Epidermal melanocyte (primary cell): Measurements from ENCODE around the gene LIPK.

Source experiments
- DNase-seq: peaks from one replicate; pipeline ENCODE4 v3.0.0; 2011; ENCODE audit warnings: low spot score; ENCODE audit not compliant: insufficient read length

Gene LIPK

GRCh38 chr10:88783724-88784123 is 77.7 kb downstream of the LIPK start:
- DNase-seq, result no peak

- no peak for DNase-seq
These were observed 80.2 kb downstream of the LIPK start for GRCh38 chr10:88786032-88786770.

- no peak for DNase-seq
These were observed 81.4 kb downstream of the LIPK start for GRCh38 chr10:88787463-88787862.

GRCh38 chr10:88788924-88789323 is 82.9 kb downstream of the LIPK start:
- DNase-seq, result no peak

GRCh38 chr10:88791924-88792323 is 85.9 kb downstream of the LIPK start:
- no peak for DNase-seq

- no peak for DNase-seq
These were observed 86.6 kb downstream of the LIPK start for GRCh38 chr10:88792661-88793060.

GRCh38 chr10:88793712-88794299 is 87.8 kb downstream of the LIPK start:
- no peak for DNase-seq

GRCh38 chr10:88794731-88795130 is 88.7 kb downstream of the LIPK start:
- no peak for DNase-seq

GRCh38 chr10:88800152-88801125 is 94.4 kb downstream of the LIPK start:
- no peak for DNase-seq
